NCI-H1417 (cell line): ENCODE measurements around the gene DSEL.
A peak's percentile ranks its signal among the peaks of the same experiment; 100 is the strongest.

Experiments used
- DNase-seq, 3 experiments: peaks; one replicate each; lab custom pipeline; 2025; lab: John Stamatoyannopoulos, UW

The DSEL gene

GRCh38 chr18:67500522-67501205, 15.9 kb downstream of the DSEL start:
- DNase-seq, result no peak

GRCh38 chr18:67496469-67496868, 20.1 kb downstream of the DSEL start:
- DNase-seq, result no peak

GRCh38 chr18:67486534-67486933, 30.0 kb downstream of the DSEL start:
- DNase-seq, result no peak

- DNase-seq, result no peak
Measured at GRCh38 chr18:67485655-67486054, 30.9 kb downstream of the DSEL start.

- DNase-seq, result no peak
Measured at GRCh38 chr18:67484458-67484857, 32.1 kb downstream of the DSEL start.

- DNase-seq, result no peak
Measured at GRCh38 chr18:67483952-67484351, 32.6 kb downstream of the DSEL start.

GRCh38 chr18:67483237-67483636, 33.3 kb downstream of the DSEL start:
- no peak for DNase-seq

GRCh38 chr18:67478249-67478648, 38.3 kb downstream of the DSEL start:
- no peak for DNase-seq

- DNase-seq, result no peak
Measured at GRCh38 chr18:67477522-67477921, 39.0 kb downstream of the DSEL start.

- DNase-seq, result no peak
Measured at GRCh38 chr18:67476585-67476984, 39.9 kb downstream of the DSEL start.

- DNase-seq, result no peak
Measured at GRCh38 chr18:67475673-67476072, 40.8 kb downstream of the DSEL start.

- no peak for DNase-seq
Measured at GRCh38 chr18:67468038-67468437, 48.5 kb downstream of the DSEL start.

- DNase-seq, result peak in 2 of 3 experiments; percentile 70 to 97
Measured at GRCh38 chr18:67467188-67467587, 49.3 kb downstream of the DSEL start.

GRCh38 chr18:67464499-67464898, 52.0 kb downstream of the DSEL start:
- no peak for DNase-seq

- DNase-seq, result no peak
Measured at GRCh38 chr18:67463829-67464228, 52.7 kb downstream of the DSEL start.

- no peak for DNase-seq
Measured at GRCh38 chr18:67456711-67457110, 59.8 kb downstream of the DSEL start.
